Lower lobe of right lung (tissue), 2 donors: Measurements from ENCODE around the gene BBX. TPM values are rescaled to one million over a fixed set of nuclear protein-coding genes. Genes with fewer than 3 reads are reported as not detected.
"Not testable (repeated sequence)": the region's sequence is repeated elsewhere in the genome, so short reads cannot be mapped to it uniquely, and the experiment has no call there.

Source experiments
- ATAC-seq, 2 donors: fragments of 200-7000 bp; cut with Tn5 transposase; one replicate each; pipeline ENCODE4 v1.9.1; 2020 to 2022; ENCODE audit warnings: mild to moderate bottlenecking in 2 of 2, moderate library complexity in 2 of 2
- DNase-seq: peaks from one replicate; pipeline ENCODE4 v3.0.0-alpha.2; 2020
- H3K27ac ChIP-seq: fragments of 200-600 bp; one replicate; pipeline ENCODE4 v1.8.0; 2022
- H3K27me3 ChIP-seq: fragments of 200-600 bp; one replicate; pipeline ENCODE4 v1.8.0; 2022; ENCODE audit warnings: low read depth
- H3K36me3 ChIP-seq: fragments of 200-600 bp; one replicate; pipeline ENCODE4 v1.8.0; 2022; ENCODE audit warnings: mild to moderate bottlenecking
- H3K4me1 ChIP-seq: fragments of 200-600 bp; one replicate; pipeline ENCODE4 v1.8.0; 2022
- H3K4me3 ChIP-seq: fragments of 200-600 bp; one replicate; pipeline ENCODE4 v1.8.0; 2022; ENCODE audit warnings: mild to moderate bottlenecking
- H3K9me3 ChIP-seq: fragments of 200-600 bp; one replicate; pipeline ENCODE4 v1.8.0; 2022
- intact Hi-C: fragments of 100-400 bp; cut with DNase I; formaldehyde crosslinking; loops from one replicate; pipeline ENCODE4 v1.11.0; 2022
- total RNA-seq: library from RNA; stranded (reverse); fragmentation: NEBNext Ultra II Directional; extraction: Animal tissue kit (Norgen Biotek cat#: 25700); gene quantifications from one replicate; pipeline ENCODE4 v1.2.1, GENCODE V29; 2021
- TF ChIP-seq, protein P1 (sequence below): fragments of 200-600 bp; IDR thresholded peaks from one replicate; pipeline ENCODE4 v1.8.0; 2022; ENCODE audit warnings: antibody characterized with exemption, mild to moderate bottlenecking
- donor health status: DM: no; HTN: yes; CAD: no; lungs with severe emphysema.

Gene BBX
- total RNA-seq, 1 donor from 2014 or later: 58.3 TPM

DNA sequence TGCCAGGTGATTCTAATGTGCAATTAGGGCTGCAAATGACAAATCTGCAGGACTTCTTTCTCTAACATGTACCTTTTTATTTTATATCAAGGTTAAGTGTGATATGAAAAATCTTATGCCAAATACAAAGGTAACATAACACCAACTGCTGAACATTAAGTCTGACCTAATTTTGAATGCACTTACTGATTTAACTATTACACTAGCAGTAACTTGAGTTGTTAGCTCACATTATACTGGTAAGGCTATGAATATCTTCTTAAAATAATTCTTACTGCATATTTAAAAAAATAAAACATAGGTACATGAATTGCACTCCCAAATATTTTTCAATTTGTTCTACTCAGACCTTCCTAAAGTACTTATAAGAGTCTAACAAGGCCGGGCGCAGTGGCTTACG, 308.8 kb downstream of the BBX start:
- intact Hi-C loops: no loop called here
- no peaks in the 10 kb centered on the region for H3K36me3 ChIP-seq
- H3K4me1 ChIP-seq: no peaks in the 10 kb centered on the region
- no peak for DNase-seq
- TF ChIP-seq, protein P1, sequence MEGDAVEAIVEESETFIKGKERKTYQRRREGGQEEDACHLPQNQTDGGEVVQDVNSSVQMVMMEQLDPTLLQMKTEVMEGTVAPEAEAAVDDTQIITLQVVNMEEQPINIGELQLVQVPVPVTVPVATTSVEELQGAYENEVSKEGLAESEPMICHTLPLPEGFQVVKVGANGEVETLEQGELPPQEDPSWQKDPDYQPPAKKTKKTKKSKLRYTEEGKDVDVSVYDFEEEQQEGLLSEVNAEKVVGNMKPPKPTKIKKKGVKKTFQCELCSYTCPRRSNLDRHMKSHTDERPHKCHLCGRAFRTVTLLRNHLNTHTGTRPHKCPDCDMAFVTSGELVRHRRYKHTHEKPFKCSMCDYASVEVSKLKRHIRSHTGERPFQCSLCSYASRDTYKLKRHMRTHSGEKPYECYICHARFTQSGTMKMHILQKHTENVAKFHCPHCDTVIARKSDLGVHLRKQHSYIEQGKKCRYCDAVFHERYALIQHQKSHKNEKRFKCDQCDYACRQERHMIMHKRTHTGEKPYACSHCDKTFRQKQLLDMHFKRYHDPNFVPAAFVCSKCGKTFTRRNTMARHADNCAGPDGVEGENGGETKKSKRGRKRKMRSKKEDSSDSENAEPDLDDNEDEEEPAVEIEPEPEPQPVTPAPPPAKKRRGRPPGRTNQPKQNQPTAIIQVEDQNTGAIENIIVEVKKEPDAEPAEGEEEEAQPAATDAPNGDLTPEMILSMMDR: no peak
- H3K27ac ChIP-seq: no peak overlapping the region
- no peaks in the 10 kb centered on the region for H3K9me3 ChIP-seq
- ATAC-seq: no peak
- H3K27me3 ChIP-seq: no peaks in the 10 kb centered on the region
- H3K4me3 ChIP-seq: no peak overlapping the region

GRCh38 chr3:107833043-107833442, 310.3 kb downstream of the BBX start:
- no peak for DNase-seq
- TF ChIP-seq, protein P1: no peak
- H3K4me3 ChIP-seq: no peak overlapping the region
- no peaks in the 10 kb centered on the region for H3K9me3 ChIP-seq
- H3K27ac ChIP-seq: no peak overlapping the region
- no peaks in the 10 kb centered on the region for H3K36me3 ChIP-seq
- ATAC-seq: no peak
- no peaks in the 10 kb centered on the region for H3K4me1 ChIP-seq
- H3K27me3 ChIP-seq: no peaks in the 10 kb centered on the region
- intact Hi-C loops: no loop called here

GRCh38 chr3:107833722-107834416, 311.1 kb downstream of the BBX start:
- H3K9me3 ChIP-seq: no peaks in the 10 kb centered on the region
- H3K36me3 ChIP-seq: no peaks in the 10 kb centered on the region
- no peak for ATAC-seq
- no peak overlapping the region for H3K27ac ChIP-seq
- TF ChIP-seq, protein P1: no peak
- DNase-seq: no peak
- H3K27me3 ChIP-seq: no peaks in the 10 kb centered on the region
- no peaks in the 10 kb centered on the region for H3K4me1 ChIP-seq
- no peak overlapping the region for H3K4me3 ChIP-seq
- intact Hi-C loops: no loop called here

DNA sequence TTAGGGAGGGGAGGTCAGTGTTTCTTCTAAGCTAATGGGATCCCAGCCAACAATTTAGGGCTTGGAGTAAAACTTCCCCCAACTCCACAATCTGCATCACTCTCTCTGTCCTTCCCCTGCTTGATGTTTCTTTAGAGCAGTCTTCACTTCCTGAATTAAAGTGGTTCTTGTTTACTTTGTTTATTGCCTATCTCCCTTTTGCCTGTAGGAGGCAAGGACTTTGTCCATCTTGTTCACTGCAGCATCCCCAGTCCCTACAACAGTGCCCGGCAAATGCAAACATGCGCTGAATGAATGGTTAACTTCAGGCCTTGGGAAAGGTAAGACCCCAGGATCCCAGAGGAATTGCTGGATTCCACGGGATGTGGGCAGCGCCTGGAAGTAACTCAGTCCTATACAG, 312.2 kb downstream of the BBX start:
- H3K4me3 ChIP-seq, intact Hi-C loops, H3K27ac ChIP-seq, H3K36me3 ChIP-seq, DNase-seq, ATAC-seq, H3K9me3 ChIP-seq, H3K27me3 ChIP-seq, H3K4me1 ChIP-seq: not testable (repeated sequence)

- Histone ChIP-seq H3K27ac (no peak overlapping the region), H3K9me3 (no peaks in the 10 kb centered on the region), H3K36me3 (no peaks in the 10 kb centered on the region), H3K4me3 (no peak overlapping the region), H3K27me3 (no peaks in the 10 kb centered on the region), H3K4me1 (no peaks in the 10 kb centered on the region)
- ATAC-seq: no peak
- intact Hi-C loops: no loop called here
- DNase-seq: no peak
- TF ChIP-seq, protein P1: no peak
These were observed 315.3 kb downstream of the BBX start for GRCh38 chr3:107837895-107838612.

GRCh38 chr3:107841831-107842230, 319.1 kb downstream of the BBX start:
- H3K4me3 ChIP-seq: no peak overlapping the region
- H3K27me3 ChIP-seq: no peaks in the 10 kb centered on the region
- no peak for ATAC-seq
- intact Hi-C loops: no loop called here
- DNase-seq: no peak
- no peak overlapping the region for H3K27ac ChIP-seq
- no peaks in the 10 kb centered on the region for H3K36me3 ChIP-seq
- TF ChIP-seq, protein P1: no peak
- no peaks in the 10 kb centered on the region for H3K4me1 ChIP-seq
- H3K9me3 ChIP-seq: no peaks in the 10 kb centered on the region
